ENCODE data around the gene CNTNAP2.

- no peak for TF ChIP-seq RAD21 (IDR thresholded peaks at IDR 0.05 in 1 of 2, conservative IDR thresholded peaks at IDR 0.05 in 1 of 2; ENCODE audit: low read depth in 2 of 2, low read length in 2 of 2)
- TF ChIP-seq NRF1 (IDR thresholded peaks at IDR 0.05; ENCODE audit: low read depth, low read length) = no peak
Measured at GRCh38 chr7:148379677-148380076, 2263.1 kb downstream of the CNTNAP2 start.
